Endothelial cell (in vitro differentiated cells): ENCODE results near the gene CAB39L. TPM values are rescaled to one million over a fixed set of nuclear protein-coding genes. Genes with fewer than 3 reads are reported as not detected.

ENCODE experiments used
- DNase-seq: peaks from one replicate; pipeline ENCODE4 v3.0.0; 2021; ENCODE audit warnings: low spot score
- H3K27ac Mint-ChIP-seq: one replicate; pipeline ENCODE4 v1.8.0; 2021; ENCODE audit warnings: mixed read lengths, inconsistent platforms; ENCODE audit not compliant: unreplicated experiment
- H3K27me3 Mint-ChIP-seq: one replicate; pipeline ENCODE4 v1.8.0; 2021; ENCODE audit warnings: mild to moderate bottlenecking, moderate library complexity, mixed read lengths, inconsistent platforms; ENCODE audit not compliant: unreplicated experiment
- H3K36me3 Mint-ChIP-seq: one replicate; pipeline ENCODE4 v1.8.0; 2021; ENCODE audit warnings: mild to moderate bottlenecking, low read depth, mixed read lengths, inconsistent platforms; ENCODE audit not compliant: unreplicated experiment
- H3K4me1 Mint-ChIP-seq: one replicate; pipeline ENCODE4 v1.8.0; 2021; ENCODE audit warnings: mild to moderate bottlenecking, mixed read lengths, inconsistent platforms; ENCODE audit not compliant: unreplicated experiment
- H3K4me3 Mint-ChIP-seq: one replicate; pipeline ENCODE4 v1.8.0; 2021; ENCODE audit warnings: mild to moderate bottlenecking, mixed read lengths, inconsistent platforms; ENCODE audit not compliant: unreplicated experiment
- H3K9me3 Mint-ChIP-seq: one replicate; pipeline ENCODE4 v1.8.0; 2021; ENCODE audit warnings: mixed read lengths, inconsistent platforms; ENCODE audit not compliant: unreplicated experiment
- total RNA-seq: library from RNA; stranded (reverse); fragmentation: NEBNext Ultra II Directional; extraction: Animal tissue kit (Norgen Biotek cat#: 25700); gene quantifications from one replicate; pipeline ENCODE4 v1.2.1, GENCODE V29; 2021; ENCODE audit not compliant: unreplicated experiment
- TF ChIP-seq, protein P1 (sequence below): fragments of 200-600 bp; sonication (generic); IDR thresholded peaks from one replicate; pipeline ENCODE4 v1.5.0; 2021; ENCODE audit warnings: antibody characterized with exemption; ENCODE audit not compliant: unreplicated experiment

CAB39L gene
- total RNA-seq, 1 donor from 2014 or later = 3.9 TPM

DNA sequence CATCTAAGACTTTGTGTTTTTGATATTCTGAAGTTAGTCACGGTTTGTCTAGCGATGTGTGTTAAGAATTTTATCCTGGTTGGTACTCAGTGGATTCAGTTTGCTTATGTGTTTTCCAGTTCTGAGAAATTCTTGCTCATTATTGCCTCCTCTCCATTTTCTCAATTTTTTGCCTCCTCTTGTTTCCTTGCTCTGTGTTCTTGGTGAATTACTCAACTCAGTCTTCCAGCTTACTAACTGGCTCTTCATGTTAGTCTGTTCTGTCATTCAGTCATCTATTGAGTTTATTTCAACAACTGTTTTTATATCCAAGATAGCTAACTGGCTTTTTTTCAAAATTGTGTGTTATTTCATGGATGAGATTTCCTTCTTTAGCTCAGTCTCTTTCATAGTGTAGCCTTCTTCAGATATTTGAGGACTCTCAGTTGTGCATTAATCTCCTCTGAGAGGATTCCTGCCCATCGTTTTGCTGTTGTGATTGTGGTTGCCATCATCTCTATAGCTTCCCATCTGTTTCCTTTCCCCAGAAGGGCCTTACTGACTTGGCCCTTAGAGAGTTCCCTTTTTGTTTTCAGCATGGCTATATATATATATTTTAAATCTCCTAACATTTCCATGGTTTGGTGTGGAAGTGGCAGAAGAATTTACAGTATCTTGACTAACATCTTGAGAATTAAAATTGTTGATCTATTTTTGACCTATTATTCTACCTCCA is 6.4 kb upstream of the CAB39L start:
- Mint-ChIP-seq H3K4me1 (peaks cover 4% of the 10 kb centered on the region), H3K36me3 (peaks cover 4% of the 10 kb centered on the region), H3K27ac (peak overlapping the region; percentile 28), H3K4me3 (no peak overlapping the region), H3K27me3 (no peaks in the 10 kb centered on the region), H3K9me3 (no peaks in the 10 kb centered on the region)
- DNase-seq = no peak
- TF ChIP-seq, protein P1, sequence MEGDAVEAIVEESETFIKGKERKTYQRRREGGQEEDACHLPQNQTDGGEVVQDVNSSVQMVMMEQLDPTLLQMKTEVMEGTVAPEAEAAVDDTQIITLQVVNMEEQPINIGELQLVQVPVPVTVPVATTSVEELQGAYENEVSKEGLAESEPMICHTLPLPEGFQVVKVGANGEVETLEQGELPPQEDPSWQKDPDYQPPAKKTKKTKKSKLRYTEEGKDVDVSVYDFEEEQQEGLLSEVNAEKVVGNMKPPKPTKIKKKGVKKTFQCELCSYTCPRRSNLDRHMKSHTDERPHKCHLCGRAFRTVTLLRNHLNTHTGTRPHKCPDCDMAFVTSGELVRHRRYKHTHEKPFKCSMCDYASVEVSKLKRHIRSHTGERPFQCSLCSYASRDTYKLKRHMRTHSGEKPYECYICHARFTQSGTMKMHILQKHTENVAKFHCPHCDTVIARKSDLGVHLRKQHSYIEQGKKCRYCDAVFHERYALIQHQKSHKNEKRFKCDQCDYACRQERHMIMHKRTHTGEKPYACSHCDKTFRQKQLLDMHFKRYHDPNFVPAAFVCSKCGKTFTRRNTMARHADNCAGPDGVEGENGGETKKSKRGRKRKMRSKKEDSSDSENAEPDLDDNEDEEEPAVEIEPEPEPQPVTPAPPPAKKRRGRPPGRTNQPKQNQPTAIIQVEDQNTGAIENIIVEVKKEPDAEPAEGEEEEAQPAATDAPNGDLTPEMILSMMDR = no peak

DNA sequence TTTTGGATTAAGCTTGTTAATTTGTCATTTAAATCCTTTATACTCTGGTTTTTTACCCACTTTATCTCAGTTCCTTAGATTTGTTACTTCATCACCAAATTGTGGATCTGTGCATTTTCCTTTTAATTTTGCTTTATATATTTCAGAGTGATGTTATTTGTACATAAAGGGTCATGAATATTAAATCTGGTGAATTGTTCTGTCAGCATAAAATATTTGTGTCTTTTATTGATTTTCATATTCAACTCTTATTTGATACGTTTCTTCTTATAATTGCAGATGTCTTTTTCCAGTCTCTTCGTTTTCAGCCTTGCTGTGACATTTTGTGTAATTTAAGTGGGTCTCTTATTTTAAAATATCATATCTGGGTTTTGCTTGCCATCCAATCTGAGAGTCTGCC is 4.9 kb upstream of the CAB39L start:
- Mint-ChIP-seq H3K36me3 (peaks cover 4% of the 10 kb centered on the region), H3K27me3 (peaks cover under 1% of the 10 kb centered on the region)

DNA sequence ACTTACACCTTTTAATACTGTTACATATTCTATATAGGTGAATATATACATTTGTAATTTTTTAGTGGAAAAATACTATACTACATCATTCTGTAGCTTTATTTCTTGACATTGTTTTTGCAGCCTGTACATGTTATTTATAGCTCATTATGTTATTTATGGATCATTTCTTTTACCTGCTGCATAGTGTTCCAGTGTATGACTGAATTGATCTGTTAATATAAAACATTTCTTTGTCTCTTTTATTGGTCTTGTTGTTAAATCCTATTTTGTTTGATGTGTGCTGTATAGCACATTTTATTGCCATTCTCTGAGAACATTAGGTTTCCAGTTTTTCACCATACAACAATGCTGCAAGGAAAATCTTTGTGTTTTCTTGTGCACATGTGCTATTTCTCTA is 2.6 kb upstream of the CAB39L start:
- no peaks in the 10 kb centered on the region for H3K9me3 Mint-ChIP-seq
- no peak overlapping the region for H3K4me3 Mint-ChIP-seq
- peaks cover 12% of the 10 kb centered on the region for H3K4me1 Mint-ChIP-seq
- no peak for DNase-seq
- no peaks in the 10 kb centered on the region for H3K36me3 Mint-ChIP-seq
- peaks cover 4% of the 10 kb centered on the region for H3K27me3 Mint-ChIP-seq
- H3K27ac Mint-ChIP-seq = no peak overlapping the region
- TF ChIP-seq, protein P1 = no peak

More for the DNA sequence above, 4.9 kb upstream of the CAB39L start:
- TF ChIP-seq, protein P1 = no peak
- Mint-ChIP-seq H3K9me3 (no peaks in the 10 kb centered on the region), H3K27ac (no peak overlapping the region), H3K4me3 (no peak overlapping the region), H3K4me1 (peaks cover 9% of the 10 kb centered on the region)
- DNase-seq = no peak

DNA sequence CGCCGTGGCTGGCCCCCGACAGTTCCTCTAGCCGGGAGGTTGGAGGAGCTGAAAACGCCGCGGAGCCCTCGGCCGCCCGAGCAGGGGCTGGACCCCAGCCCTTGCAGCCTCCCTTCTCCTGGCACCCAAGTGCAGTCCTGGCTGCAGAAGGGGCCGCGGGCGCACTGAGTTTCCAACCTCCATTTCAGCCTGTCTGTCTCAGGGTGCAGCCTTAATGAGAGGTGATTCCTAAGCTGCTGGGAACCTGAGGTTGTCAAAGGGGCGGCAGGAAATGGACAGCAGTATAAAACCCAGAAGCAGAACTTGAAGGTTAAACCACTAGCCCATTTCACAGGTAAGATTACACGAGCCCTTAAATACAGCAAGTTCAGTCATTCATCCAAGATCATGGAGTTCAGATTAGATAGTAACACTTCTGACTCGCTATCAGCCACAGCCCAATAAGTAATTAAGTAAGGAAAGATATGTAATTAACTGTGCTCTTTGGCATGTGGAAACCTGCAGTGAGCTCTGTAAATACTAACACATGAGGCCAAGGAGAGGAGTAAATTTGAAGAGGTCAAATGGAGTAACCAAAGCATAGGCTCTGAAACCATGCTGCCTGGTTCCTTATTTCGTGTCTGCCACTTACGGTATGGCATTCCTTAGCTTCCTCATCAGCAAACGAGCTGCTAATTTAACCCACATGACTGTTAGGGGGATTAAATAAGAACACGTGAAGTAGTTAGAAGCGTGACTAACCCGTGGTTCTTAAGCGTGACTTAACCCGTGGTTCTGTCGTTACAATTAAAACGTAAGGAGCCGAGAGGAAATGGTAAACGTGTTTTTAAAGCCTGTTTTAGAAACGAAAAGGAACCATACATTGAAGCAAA is 896 bp upstream of the CAB39L start:
- H3K27ac Mint-ChIP-seq = peak overlapping the region; percentile 21
- no peaks in the 10 kb centered on the region for H3K36me3 Mint-ChIP-seq
- peaks cover 12% of the 10 kb centered on the region for H3K4me1 Mint-ChIP-seq
- DNase-seq = no peak
- H3K4me3 Mint-ChIP-seq = peak overlapping the region; percentile 97
- H3K9me3 Mint-ChIP-seq = no peaks in the 10 kb centered on the region
- TF ChIP-seq, protein P1 = no peak
- peaks cover 4% of the 10 kb centered on the region for H3K27me3 Mint-ChIP-seq

DNA sequence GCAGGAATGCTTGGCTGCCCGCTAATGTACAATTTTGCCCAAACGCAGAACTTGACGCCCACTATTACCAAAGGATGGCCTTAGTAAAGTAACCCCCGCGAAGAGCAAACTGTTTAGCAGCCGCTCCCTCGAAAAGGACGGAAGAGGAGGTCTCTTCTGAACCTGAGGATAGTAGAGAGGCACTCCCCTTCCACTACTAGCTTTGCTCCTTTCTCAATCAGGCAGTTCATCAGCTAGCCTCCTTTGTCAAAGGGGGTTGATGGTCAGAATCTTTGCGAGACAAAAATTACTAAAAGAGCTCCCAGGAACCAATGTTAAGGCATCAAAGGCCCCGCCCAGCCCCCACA is 534 bp downstream of the CAB39L start:
- Mint-ChIP-seq H3K36me3 (no peaks in the 10 kb centered on the region), H3K4me1 (peaks cover 12% of the 10 kb centered on the region), H3K27ac (peak overlapping the region; percentile 98), H3K27me3 (peaks cover 4% of the 10 kb centered on the region), H3K9me3 (no peaks in the 10 kb centered on the region), H3K4me3 (peak overlapping the region; percentile 97)
- TF ChIP-seq, protein P1 = no peak
- no peak for DNase-seq
